ENCODE data around the gene AFG3L2.
A peak's percentile ranks its signal among the peaks of the same experiment; 100 is the strongest.

Gene AFG3L2

DNA sequence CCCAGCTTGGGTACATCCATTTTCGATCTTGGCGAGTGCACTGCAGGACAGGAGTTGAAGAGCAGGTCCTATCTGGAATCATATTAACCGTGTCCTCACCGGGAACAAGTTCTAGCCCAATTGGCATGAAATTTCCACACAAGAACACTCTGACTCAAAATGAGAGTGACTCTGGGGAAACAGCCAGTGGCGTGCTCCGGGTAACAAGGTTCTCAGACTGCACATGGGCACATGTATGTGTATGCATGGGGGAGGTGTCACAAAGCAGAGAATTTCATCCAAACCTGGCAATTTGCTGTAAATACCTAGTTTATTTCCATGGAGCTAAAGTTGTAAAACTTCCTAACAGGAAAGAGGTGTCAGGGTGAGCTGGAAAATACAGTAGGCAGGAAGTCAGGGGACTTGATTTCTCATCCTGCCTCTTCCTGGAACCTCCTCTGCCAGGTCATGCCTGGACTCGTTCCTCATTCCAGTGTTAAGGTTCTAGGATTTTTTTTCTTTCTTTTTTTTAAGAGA is 67.3 kb downstream of the AFG3L2 start:
- H3K27ac Mint-ChIP-seq, result no peak overlapping the region
- H3K36me3 Mint-ChIP-seq, result no peaks in the 10 kb centered on the region
- peak overlapping the region; percentile 7 for H3K4me3 Mint-ChIP-seq
- H3K27me3 Mint-ChIP-seq, result peaks cover 36% of the 10 kb centered on the region
- H3K4me1 Mint-ChIP-seq, result peaks cover 29% of the 10 kb centered on the region
- no peaks in the 10 kb centered on the region for H3K9me3 Mint-ChIP-seq
- no peak for ATAC-seq

DNA sequence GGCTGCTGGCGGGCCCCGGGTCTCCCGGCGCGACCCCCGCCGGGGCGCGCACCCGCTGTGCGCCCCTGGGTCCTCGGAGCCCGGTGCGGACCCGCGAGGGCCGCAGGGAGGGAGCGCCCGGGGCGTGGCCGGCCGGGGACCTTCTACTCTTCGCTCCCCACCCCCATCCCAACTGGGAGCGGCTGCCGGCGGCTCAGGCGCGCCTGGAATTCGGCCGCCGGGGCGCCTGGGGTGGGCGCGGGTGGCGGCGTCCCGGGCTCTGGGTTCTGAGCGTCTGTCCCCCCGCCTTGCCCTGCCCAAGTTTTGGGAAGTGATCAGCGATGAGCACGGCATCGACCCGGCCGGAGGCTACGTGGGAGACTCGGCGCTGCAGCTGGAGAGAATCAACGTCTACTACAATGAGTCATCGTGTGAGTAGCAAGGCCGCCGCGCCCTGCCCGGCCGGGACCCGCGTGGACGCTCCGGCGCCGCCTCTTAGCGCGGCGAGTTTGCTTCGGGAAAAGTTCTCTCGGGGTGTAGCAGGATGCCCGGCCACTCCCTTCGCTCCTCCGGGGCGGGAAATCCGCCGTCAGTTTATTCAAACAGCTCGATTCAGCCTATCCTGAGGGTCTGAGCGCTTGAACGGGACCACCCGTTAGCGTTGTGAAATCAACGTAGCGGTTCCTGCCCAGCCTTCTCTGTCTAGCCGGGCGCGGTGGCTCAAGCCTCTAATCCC is 68.5 kb downstream of the AFG3L2 start:
- Mint-ChIP-seq H3K4me3 (peak overlapping the region; percentile 78), H3K4me1 (peaks cover 24% of the 10 kb centered on the region), H3K27ac (peak overlapping the region; percentile 44), H3K27me3 (peaks cover 44% of the 10 kb centered on the region), H3K36me3 (no peaks in the 10 kb centered on the region), H3K9me3 (no peaks in the 10 kb centered on the region)
- peak; percentile 76 for ATAC-seq

DNA sequence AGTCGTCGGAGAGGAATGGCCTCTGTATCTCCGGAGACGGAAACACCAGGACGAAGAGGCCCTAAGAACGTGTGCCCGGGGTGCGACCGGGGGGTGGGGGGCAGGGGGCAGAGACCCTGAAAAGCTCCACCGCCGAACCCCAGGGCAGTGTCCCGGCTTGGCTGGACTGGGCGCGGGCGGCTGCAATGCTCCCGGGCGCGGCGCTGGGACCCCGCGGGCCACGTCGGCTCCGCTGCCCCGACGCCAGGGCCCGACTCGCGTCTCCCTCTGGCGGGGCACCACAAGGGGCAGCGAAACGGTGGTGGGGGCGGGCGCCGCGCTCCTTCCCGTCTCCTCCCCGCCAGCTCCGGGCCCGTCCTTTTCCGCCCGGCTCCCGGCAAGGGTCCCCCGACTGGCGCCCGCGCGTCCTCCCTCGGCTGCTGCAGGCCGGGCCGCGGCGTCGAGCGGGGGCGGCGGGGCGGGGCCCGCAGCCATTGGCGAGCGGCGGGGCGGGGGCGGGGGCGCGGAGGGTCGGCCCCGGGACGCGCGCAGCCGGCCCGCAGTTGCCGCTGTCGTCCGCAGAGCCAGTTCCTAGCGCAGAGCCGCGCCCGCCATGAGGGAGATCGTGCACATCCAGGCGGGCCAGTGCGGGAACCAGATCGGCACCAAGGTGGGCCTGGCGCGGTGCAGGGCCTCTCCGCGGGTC is 69.2 kb downstream of the AFG3L2 start, which contains the start of gene TUBB6:
TSS of gene TUBB6 (plus strand) at position 541 of the 685 bp plus-strand sequence. CDS start at position 593, 52 bp downstream.
- Mint-ChIP-seq H3K36me3 (no peaks in the 10 kb centered on the region), H3K27ac (peak within 1 kb of the TSS; percentile 44), H3K4me3 (peak within 1 kb of the TSS; percentile 78), H3K9me3 (no peaks in the 10 kb centered on the region), H3K4me1 (peaks cover 24% of the 10 kb centered on the region), H3K27me3 (peaks cover 44% of the 10 kb centered on the region)
- peak; percentile 75 for ATAC-seq

DNA sequence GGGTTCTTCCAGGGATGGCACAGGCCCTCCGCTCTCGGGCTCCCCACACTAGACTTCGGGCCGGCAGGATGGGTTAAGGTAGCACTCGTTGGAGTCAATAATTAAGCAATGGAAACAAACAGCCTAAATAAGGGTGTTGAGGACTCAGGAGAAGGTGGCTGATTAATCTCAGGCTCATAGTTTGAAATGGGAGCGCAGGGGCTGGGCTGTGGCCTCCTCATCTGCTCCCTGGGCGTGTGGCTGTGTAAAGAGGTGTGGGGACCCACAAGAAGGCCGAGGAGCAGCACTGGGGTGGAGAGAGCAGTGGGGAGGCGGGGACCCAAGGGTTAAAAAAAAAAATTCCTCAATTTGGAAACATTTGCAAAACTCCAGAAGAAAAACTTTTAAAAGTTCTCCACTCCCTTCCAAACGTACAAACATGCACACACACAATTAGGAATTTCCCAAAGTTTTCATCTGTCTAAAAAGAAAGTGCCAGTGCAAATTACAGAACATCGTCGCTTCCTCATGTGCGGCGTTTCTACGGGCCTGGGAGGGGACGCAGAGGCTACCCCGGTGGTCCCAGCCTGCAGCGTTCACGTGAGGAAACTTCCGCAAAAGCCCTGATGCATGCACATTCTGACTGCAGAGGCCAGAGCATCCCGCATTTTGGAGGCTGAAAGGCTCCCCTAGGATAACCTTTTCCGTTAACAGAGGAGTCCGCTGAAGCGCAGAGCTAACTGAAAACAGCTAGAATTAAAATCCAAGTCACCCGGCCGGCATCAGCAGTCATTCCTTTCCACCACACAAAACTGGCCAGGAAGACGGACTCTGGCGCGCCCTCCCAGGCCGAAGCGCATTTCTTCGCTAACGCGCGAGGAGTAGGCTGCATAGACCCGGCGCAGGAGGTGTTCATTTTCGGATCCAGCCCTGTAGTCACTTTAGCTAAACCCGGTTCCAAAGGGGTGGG is 70.0 kb downstream of the AFG3L2 start:
- Mint-ChIP-seq H3K4me3 (peak overlapping the region; percentile 74), H3K27me3 (peaks cover 44% of the 10 kb centered on the region), H3K4me1 (peaks cover 24% of the 10 kb centered on the region), H3K36me3 (no peaks in the 10 kb centered on the region), H3K27ac (peak overlapping the region; percentile 25), H3K9me3 (no peaks in the 10 kb centered on the region)
- peak; percentile 41 for ATAC-seq

DNA sequence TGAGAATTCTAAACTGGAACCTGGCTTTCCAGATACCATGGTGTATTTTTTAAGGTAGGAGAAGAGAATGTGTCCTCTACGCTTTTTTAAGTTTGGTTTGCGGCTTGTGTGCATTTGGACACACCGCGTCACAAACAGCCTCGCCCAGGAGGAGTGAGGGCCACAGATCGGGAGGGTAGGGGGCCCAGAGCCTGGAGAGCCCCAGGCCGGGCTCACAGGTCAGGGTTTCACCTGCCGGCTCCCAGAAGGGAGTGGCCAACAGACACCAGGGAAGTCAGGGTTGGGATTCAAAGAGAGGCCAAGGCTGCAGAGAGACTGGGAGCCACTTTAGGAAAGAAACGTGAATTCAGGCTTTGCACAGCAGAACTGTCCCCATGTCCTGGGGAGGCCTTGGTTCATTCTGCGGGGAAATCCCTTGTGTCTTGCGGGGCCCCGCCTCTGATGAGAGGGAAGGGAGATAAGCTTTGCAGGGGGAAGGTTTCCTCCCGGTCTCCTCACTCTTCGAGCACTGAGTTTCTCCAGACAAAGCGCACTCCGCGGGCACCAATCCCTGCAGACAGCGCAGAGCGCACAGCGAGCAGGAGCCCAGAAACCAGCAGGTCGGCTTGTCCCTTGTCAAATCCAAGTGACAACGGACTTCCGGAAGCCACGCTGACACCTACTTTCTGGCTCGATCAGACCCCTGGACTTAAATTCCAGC is 70.9 kb downstream of the AFG3L2 start:
- no peaks in the 10 kb centered on the region for H3K36me3 Mint-ChIP-seq
- ATAC-seq, result no peak

DNA sequence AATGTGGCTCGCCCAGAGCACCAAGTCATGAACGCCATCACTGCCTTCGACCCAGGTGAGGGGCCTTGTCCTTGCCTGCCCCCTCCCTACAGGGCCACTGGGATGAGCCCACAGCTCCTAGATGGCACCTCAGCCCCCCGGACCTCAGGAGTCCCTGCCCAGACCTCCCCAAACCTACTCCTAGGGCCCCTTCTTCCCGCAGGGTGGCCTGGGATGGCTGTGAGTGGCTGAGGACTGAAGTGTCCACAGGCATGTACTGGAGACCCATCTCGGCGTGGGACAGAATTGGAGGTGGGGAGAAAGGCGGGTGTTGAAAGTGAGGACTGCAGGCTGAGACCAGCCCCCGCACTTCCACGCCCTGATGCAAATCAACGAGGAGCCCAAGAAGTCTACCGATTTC is 71.8 kb downstream of the AFG3L2 start:
- no peaks in the 10 kb centered on the region for H3K9me3 Mint-ChIP-seq
- H3K4me3 Mint-ChIP-seq, result no peak overlapping the region
- no peak overlapping the region for H3K27ac Mint-ChIP-seq
- peaks cover 24% of the 10 kb centered on the region for H3K4me1 Mint-ChIP-seq
- no peaks in the 10 kb centered on the region for H3K36me3 Mint-ChIP-seq
- peaks cover 44% of the 10 kb centered on the region for H3K27me3 Mint-ChIP-seq
- ATAC-seq, result no peak

More for the DNA sequence above, 70.9 kb downstream of the AFG3L2 start:
- no peaks in the 10 kb centered on the region for H3K9me3 Mint-ChIP-seq
- peaks cover 44% of the 10 kb centered on the region for H3K27me3 Mint-ChIP-seq
- peak overlapping the region; percentile 74 for H3K4me3 Mint-ChIP-seq
- no peak overlapping the region for H3K27ac Mint-ChIP-seq
- H3K4me1 Mint-ChIP-seq, result peaks cover 24% of the 10 kb centered on the region

DNA sequence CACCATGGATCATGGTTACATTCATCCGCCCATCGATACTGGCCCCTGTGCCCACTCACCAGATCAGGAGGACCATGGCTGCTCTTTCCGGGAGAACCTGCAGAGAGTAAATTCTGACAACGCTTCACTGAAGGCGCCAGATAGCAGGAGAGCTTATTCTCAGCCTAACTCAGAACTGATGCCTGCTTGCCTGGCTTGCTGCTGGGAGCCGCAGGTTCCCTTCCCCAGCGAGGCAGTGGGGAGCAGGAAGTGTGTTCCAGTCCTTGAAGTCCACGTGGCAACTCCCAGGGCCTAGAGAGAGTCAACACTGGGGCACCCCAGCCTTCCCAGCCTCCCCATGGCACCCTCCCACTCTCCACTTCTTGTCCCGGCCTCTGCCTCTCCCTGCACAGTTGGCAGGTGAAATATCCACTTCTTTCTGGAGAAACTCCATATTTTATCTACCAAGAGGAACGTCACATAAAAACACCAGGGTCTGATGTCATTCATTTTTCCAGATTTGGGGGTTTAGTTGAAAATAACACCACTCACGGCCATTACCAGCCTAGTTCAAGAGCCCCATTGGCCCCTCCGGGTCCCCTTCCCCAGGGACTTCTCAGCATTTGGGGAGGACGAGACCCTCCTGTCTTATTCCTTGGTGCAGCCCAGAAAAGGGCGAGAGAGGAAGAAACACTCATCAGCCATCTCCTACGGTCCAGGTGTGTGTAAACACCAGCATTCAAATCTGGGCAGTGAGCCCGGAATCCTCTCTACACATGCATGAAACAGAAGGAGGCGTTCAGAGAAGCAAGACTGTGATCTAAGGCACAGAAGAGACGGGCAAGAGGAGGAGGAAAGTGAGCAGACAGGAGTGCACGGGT is 72.4 kb downstream of the AFG3L2 start:
- Mint-ChIP-seq H3K9me3 (no peaks in the 10 kb centered on the region), H3K36me3 (no peaks in the 10 kb centered on the region), H3K4me3 (no peak overlapping the region), H3K27me3 (peaks cover 40% of the 10 kb centered on the region), H3K27ac (no peak overlapping the region), H3K4me1 (peaks cover 21% of the 10 kb centered on the region)
- ATAC-seq, result no peak

DNA sequence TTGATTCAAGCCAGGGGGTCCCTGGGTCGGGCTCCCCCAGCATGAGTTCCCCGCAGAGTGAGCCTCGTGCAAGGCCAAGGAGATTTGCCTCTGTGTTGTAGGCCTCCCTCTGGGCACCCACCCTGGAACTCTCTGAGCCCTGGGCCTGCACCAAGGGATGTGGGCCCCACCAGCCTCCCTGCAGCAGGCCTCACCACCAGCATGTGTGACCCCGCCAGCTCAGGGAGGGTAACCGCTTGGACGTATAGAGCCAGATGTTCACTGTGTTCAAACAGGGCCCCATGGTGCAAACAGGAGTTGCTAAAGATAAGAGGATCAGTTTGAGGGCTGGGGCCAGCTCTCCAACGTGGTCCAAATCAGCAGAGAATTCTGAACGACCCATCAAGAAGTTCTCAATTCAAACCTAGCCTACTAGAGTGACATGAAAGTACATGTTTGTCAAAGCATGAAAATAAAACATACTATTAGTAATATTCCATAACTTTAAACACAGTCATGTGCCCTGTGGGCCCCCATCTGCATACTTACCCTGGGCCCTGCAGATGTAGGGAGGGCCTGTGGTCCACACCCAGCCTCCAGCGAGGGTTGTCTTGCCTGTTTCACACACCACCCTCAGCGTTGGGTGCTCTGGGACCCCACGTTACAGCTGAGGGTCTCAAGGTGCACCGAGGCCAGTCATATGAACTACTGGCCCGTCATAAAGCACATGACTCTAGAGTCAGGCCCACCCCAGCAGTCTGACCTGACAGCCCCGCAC is 74.5 kb downstream of the AFG3L2 start:
- H3K27me3 Mint-ChIP-seq, result peaks cover 36% of the 10 kb centered on the region

DNA sequence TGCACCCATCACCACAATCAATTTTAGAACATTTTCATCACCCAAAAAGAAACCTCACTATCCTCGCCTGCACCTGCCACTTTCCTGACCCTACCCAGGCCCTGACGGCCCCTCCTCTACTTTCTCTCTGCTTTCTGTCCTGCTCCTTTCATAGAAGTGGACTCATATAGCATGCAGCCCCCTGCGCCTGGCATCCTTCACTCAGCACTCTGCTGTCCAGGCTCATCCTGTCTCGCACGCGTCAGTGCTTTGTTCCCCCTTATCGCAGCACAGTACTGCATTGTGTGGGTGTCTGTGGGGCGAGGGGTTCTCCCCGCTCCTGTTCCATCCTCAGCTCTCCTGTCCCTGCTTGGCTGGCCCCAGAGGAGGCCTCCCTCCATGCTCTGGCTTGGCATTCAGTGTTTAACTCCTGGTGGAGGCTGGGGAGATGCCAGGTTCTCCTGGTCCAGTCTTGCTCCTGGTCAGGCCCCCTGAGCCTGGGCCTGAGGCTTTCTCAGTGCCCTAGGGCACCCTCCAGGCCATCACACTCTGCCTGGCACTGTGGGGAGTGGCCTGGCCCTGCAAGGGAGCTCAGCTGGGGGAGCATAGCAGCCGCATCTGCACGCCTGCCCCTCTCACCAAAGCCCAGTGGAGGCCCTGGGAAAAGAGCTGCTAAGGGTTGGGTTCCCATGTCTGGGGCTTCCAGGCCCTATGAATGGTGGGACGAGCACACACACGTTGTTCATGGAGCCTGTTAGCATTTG is 75.6 kb downstream of the AFG3L2 start:
- H3K27me3 Mint-ChIP-seq, result peaks cover 25% of the 10 kb centered on the region
- no peaks in the 10 kb centered on the region for H3K36me3 Mint-ChIP-seq
- no peaks in the 10 kb centered on the region for H3K9me3 Mint-ChIP-seq
- H3K4me3 Mint-ChIP-seq, result no peak overlapping the region
- no peak overlapping the region for H3K27ac Mint-ChIP-seq
- ATAC-seq, result peak; percentile 18
- H3K4me1 Mint-ChIP-seq, result peaks cover 8% of the 10 kb centered on the region

More for the DNA sequence above, 74.5 kb downstream of the AFG3L2 start:
- peak; percentile 6 for ATAC-seq
- Mint-ChIP-seq H3K4me1 (peaks cover 19% of the 10 kb centered on the region), H3K36me3 (no peaks in the 10 kb centered on the region), H3K4me3 (no peak overlapping the region), H3K27ac (no peak overlapping the region), H3K9me3 (no peaks in the 10 kb centered on the region)

DNA sequence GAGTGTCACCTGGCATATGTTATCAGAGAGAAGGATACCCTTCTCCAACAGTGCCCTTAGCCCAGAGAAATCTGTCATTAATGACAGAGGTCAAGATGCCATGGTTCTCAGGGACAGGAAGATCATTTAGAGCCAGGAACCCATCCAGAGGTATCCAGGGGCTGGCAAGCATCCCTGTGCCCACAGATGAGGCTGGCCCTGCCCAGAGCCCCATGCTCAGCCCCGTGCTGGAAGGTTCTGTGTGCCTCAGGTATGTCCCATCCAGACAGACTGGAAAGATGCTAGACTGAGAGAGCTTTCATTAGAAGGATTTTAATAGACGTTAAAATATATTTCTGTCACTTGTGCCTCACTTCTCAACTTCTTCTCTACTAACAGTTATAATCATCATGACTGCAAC is 77.2 kb downstream of the AFG3L2 start:
- Mint-ChIP-seq H3K4me1 (no peaks in the 10 kb centered on the region), H3K4me3 (no peak overlapping the region), H3K27me3 (peaks cover 9% of the 10 kb centered on the region), H3K36me3 (no peaks in the 10 kb centered on the region), H3K27ac (no peak overlapping the region), H3K9me3 (no peaks in the 10 kb centered on the region)
- ATAC-seq, result no peak

DNA sequence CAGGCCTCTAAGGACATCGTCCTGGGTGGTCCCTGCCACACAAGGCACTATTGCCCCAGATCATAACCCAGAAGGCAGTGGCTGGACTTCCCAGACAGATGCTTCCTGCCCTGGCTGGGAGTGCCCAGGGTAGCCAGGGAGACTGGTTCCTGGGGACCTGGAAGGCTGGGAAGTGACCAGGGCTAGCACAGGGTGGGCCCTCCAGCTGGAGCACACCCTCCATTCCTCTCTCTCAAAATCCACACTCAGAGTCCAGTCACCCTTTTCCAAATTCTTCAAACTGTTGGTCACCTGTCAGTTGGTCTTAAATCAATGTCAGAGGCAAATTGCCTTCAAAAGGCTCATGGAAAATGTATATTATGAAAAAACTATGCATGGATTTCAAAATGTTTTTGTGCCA is 80.6 kb downstream of the AFG3L2 start:
- H3K4me3 Mint-ChIP-seq, result no peak overlapping the region
- peaks cover 31% of the 10 kb centered on the region for H3K27me3 Mint-ChIP-seq
- no peak overlapping the region for H3K27ac Mint-ChIP-seq
- no peaks in the 10 kb centered on the region for H3K9me3 Mint-ChIP-seq
- H3K4me1 Mint-ChIP-seq, result no peaks in the 10 kb centered on the region
- no peaks in the 10 kb centered on the region for H3K36me3 Mint-ChIP-seq
- ATAC-seq, result no peak

DNA sequence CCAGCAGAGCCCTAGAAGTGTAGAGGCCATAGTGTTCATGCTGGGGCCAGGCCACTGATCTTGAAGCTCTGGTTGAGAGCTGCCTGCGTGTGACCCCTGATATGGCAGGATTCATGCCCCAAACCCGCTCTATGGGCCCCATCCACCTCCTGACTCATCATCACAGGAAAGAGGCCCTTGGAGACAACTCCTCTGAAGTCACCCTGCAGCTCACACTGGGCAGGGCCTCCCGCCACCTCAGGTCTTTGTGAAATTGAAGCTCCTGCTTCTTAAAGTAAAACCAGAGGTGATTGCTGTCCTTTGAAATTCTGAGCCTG is 81.0 kb downstream of the AFG3L2 start:
- no peak for ATAC-seq
- peaks cover 35% of the 10 kb centered on the region for H3K27me3 Mint-ChIP-seq
- H3K36me3 Mint-ChIP-seq, result no peaks in the 10 kb centered on the region
- H3K27ac Mint-ChIP-seq, result no peak overlapping the region
- H3K9me3 Mint-ChIP-seq, result no peaks in the 10 kb centered on the region
- no peaks in the 10 kb centered on the region for H3K4me1 Mint-ChIP-seq
- no peak overlapping the region for H3K4me3 Mint-ChIP-seq
